Endometrial microvascular endothelial cells (primary cell): Measurements from ENCODE around the gene NLRP13. TPM values are rescaled to one million over a fixed set of nuclear protein-coding genes. Genes with fewer than 3 reads are reported as not detected.
"Not testable (repeated sequence)": the region's sequence is repeated elsewhere in the genome, so short reads cannot be mapped to it uniquely, and the experiment has no call there.

Experiments used
- in situ Hi-C: cut with HindIII; loops from 2 replicates; pipeline ENCODE4 v1.10.0; 2017; ENCODE audit warnings: low sequenced_read_pairs, low pct_unique_long_range_greater_than_20kb; ENCODE audit errors: inconsistent ontology term
- total RNA-seq: library from RNA; depleted of rRNA; stranded (reverse); fragments of >200 nt; gene quantifications from one replicate; pipeline ENCODE4 v1.2.3, GENCODE V29; 2015; ENCODE audit errors: inconsistent ontology term

The NLRP13 gene
- total RNA-seq, result not detected

GRCh38 chr19:55931936-55932386 is at the start of gene NLRP13:
TSS of gene NLRP13 (minus strand) at chr19:55932336. CDS start at chr19:55932311, 25 bp downstream.
- in situ Hi-C loops, result no loop called here

GRCh38 chr19:55980415-55980814 is 48.3 kb upstream of the NLRP13 start:
- in situ Hi-C loops, result no loop called here

GRCh38 chr19:55973982-55974381 is 41.8 kb upstream of the NLRP13 start:
- in situ Hi-C loops, result no loop called here

- in situ Hi-C loops, result no loop called here
These were observed 30.1 kb upstream of the NLRP13 start for GRCh38 chr19:55962186-55962585.

- in situ Hi-C loops, result no loop called here
These were observed 28.0 kb upstream of the NLRP13 start for GRCh38 chr19:55959996-55960675.

GRCh38 chr19:55958356-55958755 is 26.2 kb upstream of the NLRP13 start:
- in situ Hi-C loops, result no loop called here

GRCh38 chr19:55956431-55956830 is 24.3 kb upstream of the NLRP13 start:
- in situ Hi-C loops, result no loop called here

GRCh38 chr19:55950566-55950965 is 18.4 kb upstream of the NLRP13 start:
- in situ Hi-C loops, result not testable (repeated sequence)

- in situ Hi-C loops, result no loop called here
These were observed 15.4 kb upstream of the NLRP13 start, which contains the start of gene NLRP8 for GRCh38 chr19:55947532-55947931. TSS of gene NLRP8 (plus strand) at chr19:55947832.

GRCh38 chr19:55940306-55940705 is 8.2 kb upstream of the NLRP13 start:
- in situ Hi-C loops, result no loop called here

- in situ Hi-C loops, result no loop called here
These were observed 7.1 kb upstream of the NLRP13 start for GRCh38 chr19:55939206-55939605.

GRCh38 chr19:55935206-55935605 is 3.1 kb upstream of the NLRP13 start:
- in situ Hi-C loops, result no loop called here

GRCh38 chr19:55930996-55931515 is 1.1 kb downstream of the NLRP13 start:
- in situ Hi-C loops, result no loop called here

GRCh38 chr19:55929258-55929657 is 2.9 kb downstream of the NLRP13 start:
- in situ Hi-C loops, result not testable (repeated sequence)

- in situ Hi-C loops, result no loop called here
These were observed 4.1 kb downstream of the NLRP13 start for GRCh38 chr19:55927991-55928390.

GRCh38 chr19:55923556-55923955 is 8.6 kb downstream of the NLRP13 start:
- in situ Hi-C loops, result no loop called here

- in situ Hi-C loops, result no loop called here
These were observed 18.4 kb downstream of the NLRP13 start for GRCh38 chr19:55913643-55914268.

GRCh38 chr19:55912916-55913315 is 19.2 kb downstream of the NLRP13 start:
- in situ Hi-C loops, result no loop called here

- in situ Hi-C loops, result no loop called here
These were observed 22.3 kb downstream of the NLRP13 start for GRCh38 chr19:55909801-55910200.

GRCh38 chr19:55907746-55908145 is 24.4 kb downstream of the NLRP13 start:
- in situ Hi-C loops, result no loop called here
